Adrenal gland (tissue), 12 donors: ENCODE measurements around the gene ARSI. TPM values are rescaled to one million over a fixed set of nuclear protein-coding genes. Genes with fewer than 3 reads are reported as not detected.

Experiments used
- DNase-seq, 7 donors: peaks; one replicate each; pipeline ENCODE4 v3.0.0-alpha.2; 2019 to 2020
- H3K27ac ChIP-seq, 5 donors: fragments of 200-600 bp; sonication (generic) in 4 of 5; 1 replicate in 3 of 5; 2 replicates in 2 of 5; pipeline versions ENCODE4 v1.5.1 to v1.8.0; 2016 to 2020; ENCODE audit warnings: mild to moderate bottlenecking in 1 of 5
- H3K27me3 ChIP-seq: fragments of 200-600 bp; 2 replicates; pipeline ENCODE4 v1.8.0; 2021
- H3K36me3 ChIP-seq, 2 donors: fragments of 200-600 bp; replicated peaks in 1 of 2; 1 replicate in 1 of 2; 2 replicates in 1 of 2; pipeline versions ENCODE4 v1.5.1 to v1.8.0; 2018 to 2022
- H3K4me1 ChIP-seq, 2 donors: fragments of 200-600 bp; replicated peaks in 1 of 2; 1 replicate in 1 of 2; 2 replicates in 1 of 2; pipeline versions ENCODE4 v1.5.1 to v1.8.0; 2018 to 2021
- H3K4me3 ChIP-seq, 4 donors: fragments of 200-600 bp; sonication (generic) in 3 of 4; one replicate each; pipeline ENCODE4 v1.5.1; 2016 to 2018
- H3K9me3 ChIP-seq, 3 donors: fragments of 200-600 bp; sonication (generic) in 1 of 3; replicated peaks in 1 of 3; 1 replicate in 2 of 3; 2 replicates in 1 of 3; pipeline versions ENCODE4 v1.5.1 to v1.8.0; 2016 to 2021
- POLR2A ChIP-seq, 2 donors: fragments of 450-650 bp; IDR thresholded peaks; one replicate each; pipeline ENCODE4 v1.6.1; 2017; ENCODE audit warnings: antibody characterized with exemption in 2 of 2, mild to moderate bottlenecking in 2 of 2, moderate library complexity in 1 of 2
- WGBS, 4 donors: extraction: QIAGEN DNeasy Blood & Tissue Kit in 2 of 4; methylation state at CpG; one replicate each; pipeline versions ENCODE4 v1.1.5 to v1.1.7; 2013 to 2017; 5-methylcytosine and 5-hydroxymethylcytosine counted together
- intact Hi-C, 2 donors: fragments of 100-400 bp; cut with DNase I; formaldehyde crosslinking; loops; one replicate each; pipeline versions ENCODE4 v1.14.1 to v1.15.0; 2022 to 2023
- polyA plus RNA-seq, 3 donors: library from polyadenylated mRNA; stranded (reverse); fragments of 200-250 nt in 2 of 3; fragments of 350-450 nt in 1 of 3; fragmentation: Illumina TruSeq in 1 of 3; extraction: RNeasy Lipid Tissue Mini Kit (QIAGEN cat#74804) in 1 of 3; gene quantifications; one replicate each; pipeline ENCODE4 v1.2.3, GENCODE V29; 2013 to 2014
- total RNA-seq, 9 donors: library from RNA; depleted of rRNA in 4 of 9; stranded (reverse); fragments of >200 nt in 4 of 9; fragments of 120-200 nt in 1 of 9; fragmentation: NEBNext Ultra II Directional in 1 of 9; extraction: Animal tissue kit (Norgen Biotek cat#: 25700) in 1 of 9; gene quantifications; one replicate each; pipeline versions ENCODE4 v1.1.0 to v1.2.4, GENCODE V29; 2013 to 2023
- TF ChIP-seq, protein P1 (sequence below), 6 experiments: fragments of 450-650 bp in 4 of 6; fragments of 200-600 bp in 2 of 6; sonication (generic) in 1 of 6; IDR thresholded peaks; 1 replicate in 5 of 6; 2 replicates in 1 of 6; pipeline versions ENCODE4 v1.5.1 to v1.8.0; 2016 to 2021; ENCODE audit warnings: antibody characterized with exemption in 6 of 6, mild to moderate bottlenecking in 2 of 6, moderate library complexity in 1 of 6
- donor health status: healthy with polysubstance abuse.
- donor health status: Bipolar disorder and iron deficiency.
- donor health status: DM: yes; HTN: yes; CAD: no.
- donor health status: DM: no; HTN: no; CAD: no.
- donor health status: DM: no; HTN: no; CAD: no.
- donor health status: DM: yes; HTN: yes; CAD: no.

ARSI gene
- total and polyA plus RNA-seq, 12 donors: 0.12 to 0.96 (median 0.39) TPM; not detected in 2

DNA sequence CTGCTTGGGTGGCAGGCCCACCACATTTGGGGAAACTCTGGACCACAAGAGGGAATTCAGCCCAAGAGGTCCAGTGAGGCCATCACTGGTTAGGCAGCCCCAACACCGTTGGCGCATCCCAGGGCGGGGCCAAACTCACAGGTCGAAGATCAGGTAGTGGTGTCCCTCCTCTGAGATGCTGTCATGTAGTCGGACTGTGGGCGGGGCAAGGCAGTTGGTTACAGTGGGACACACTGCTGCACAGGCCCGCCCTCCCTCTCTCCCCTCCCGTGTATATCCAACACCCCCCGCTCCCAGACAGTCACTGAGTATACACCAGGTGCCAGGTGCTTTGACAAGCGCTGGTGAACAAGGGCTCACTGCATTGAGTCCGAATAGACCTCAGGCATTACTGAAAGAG is 45.3 kb downstream of the ARSI start:
- DNase-seq: no peak
- Histone ChIP-seq H3K9me3 (no peaks in the 10 kb centered on the region), H3K4me1 (no peaks in the 10 kb centered on the region), H3K36me3 (no peaks in the 10 kb centered on the region), H3K27ac (no peak overlapping the region), H3K27me3 (no peaks in the 10 kb centered on the region), H3K4me3 (no peak overlapping the region)
- intact Hi-C loops: no loop called here
- TF ChIP-seq, protein P1, sequence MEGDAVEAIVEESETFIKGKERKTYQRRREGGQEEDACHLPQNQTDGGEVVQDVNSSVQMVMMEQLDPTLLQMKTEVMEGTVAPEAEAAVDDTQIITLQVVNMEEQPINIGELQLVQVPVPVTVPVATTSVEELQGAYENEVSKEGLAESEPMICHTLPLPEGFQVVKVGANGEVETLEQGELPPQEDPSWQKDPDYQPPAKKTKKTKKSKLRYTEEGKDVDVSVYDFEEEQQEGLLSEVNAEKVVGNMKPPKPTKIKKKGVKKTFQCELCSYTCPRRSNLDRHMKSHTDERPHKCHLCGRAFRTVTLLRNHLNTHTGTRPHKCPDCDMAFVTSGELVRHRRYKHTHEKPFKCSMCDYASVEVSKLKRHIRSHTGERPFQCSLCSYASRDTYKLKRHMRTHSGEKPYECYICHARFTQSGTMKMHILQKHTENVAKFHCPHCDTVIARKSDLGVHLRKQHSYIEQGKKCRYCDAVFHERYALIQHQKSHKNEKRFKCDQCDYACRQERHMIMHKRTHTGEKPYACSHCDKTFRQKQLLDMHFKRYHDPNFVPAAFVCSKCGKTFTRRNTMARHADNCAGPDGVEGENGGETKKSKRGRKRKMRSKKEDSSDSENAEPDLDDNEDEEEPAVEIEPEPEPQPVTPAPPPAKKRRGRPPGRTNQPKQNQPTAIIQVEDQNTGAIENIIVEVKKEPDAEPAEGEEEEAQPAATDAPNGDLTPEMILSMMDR (IDR thresholded peaks at IDR 0.05): no peak
- TF ChIP-seq POLR2A (IDR thresholded peaks at IDR 0.05): no peak
- WGBS, 4 donors: 86 to 89% (median 88%) methylated on average over 6 to 11 of the region's 11 CpGs

DNA sequence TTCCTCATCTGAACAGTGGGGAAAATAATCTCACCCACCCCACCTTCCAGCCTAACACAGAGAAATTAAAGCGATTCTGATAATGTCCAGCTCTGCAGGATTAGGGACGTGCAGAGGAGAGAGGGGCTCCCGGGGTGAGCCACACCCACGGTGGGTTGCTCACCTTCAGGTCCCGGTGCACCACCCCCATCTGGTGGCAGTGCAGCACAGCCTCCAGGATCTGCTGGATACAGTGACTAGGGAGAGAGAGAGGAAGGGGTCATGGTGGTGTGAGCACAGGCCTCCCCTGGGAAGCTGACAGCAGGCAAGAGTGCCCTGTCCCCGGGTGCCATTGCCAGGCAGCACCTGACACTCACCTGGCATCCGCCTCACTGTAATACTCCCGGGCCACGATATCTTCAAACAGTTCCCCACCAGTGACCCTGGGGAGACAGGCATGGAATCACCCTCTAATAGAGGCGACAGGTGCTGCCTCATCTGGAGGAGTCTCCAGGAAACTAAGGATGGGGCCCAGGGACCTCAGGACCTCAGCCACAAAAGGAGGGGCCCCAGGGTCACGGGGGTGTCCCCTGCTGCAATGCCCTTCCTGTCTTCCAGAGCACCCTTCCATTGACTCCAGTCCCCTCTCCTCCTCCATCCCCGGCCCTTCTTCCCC is 46.2 kb downstream of the ARSI start:
- DNase-seq: no peak
- Histone ChIP-seq H3K27ac (no peak overlapping the region), H3K4me3 (no peak overlapping the region), H3K27me3 (no peaks in the 10 kb centered on the region), H3K9me3 (no peaks in the 10 kb centered on the region), H3K4me1 (no peaks in the 10 kb centered on the region), H3K36me3 (no peaks in the 10 kb centered on the region)
- intact Hi-C loops: no loop called here
- 81 to 93% (median 83%) methylated on average over 6 to 12 of the region's 12 CpGs for WGBS, 4 donors
- no peak for TF ChIP-seq POLR2A (IDR thresholded peaks at IDR 0.05)
- TF ChIP-seq, protein P1 (IDR thresholded peaks at IDR 0.05): no peak

DNA sequence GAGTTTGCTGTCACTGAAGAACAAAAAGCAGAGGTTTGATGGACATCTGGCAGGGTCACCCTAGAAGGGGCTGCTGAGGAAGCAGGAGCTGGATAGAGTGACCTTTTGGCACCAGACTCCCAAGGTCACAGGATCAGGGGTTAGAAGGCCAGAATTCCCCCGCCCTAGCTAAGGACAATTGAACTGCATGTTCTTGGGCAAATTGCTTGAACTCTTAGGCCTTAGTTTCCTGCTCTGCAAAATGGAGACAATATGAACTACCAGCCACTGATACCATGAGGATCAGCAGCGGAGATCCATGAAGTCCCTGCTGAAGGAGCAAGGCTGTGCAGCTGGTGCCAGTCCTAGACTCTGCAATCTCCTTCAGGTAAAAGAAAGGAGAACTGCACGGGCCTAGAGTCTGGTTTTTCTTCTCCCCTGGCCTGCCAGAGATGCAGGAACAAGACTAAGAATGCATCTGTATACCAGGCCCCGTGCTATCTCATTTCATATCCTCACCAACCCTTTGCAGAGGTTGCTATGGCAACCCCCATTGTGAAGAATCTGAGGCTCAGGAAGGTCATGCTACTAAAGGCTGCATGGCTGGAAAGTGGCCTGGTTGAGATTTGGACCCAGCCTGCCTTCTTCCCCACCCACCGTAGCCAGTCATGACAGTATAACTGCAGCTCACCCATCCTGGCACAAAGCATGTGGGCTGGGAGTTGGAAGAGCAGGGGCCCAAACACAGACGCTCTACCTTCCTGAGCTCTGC is 46.9 kb downstream of the ARSI start:
- H3K36me3 ChIP-seq: no peaks in the 10 kb centered on the region
- H3K27me3 ChIP-seq: no peaks in the 10 kb centered on the region
- H3K9me3 ChIP-seq: no peaks in the 10 kb centered on the region
- H3K4me1 ChIP-seq: no peaks in the 10 kb centered on the region
- no peak overlapping the region for H3K4me3 ChIP-seq
- TF ChIP-seq, protein P1 (IDR thresholded peaks at IDR 0.05): no peak
- no peak for TF ChIP-seq POLR2A (IDR thresholded peaks at IDR 0.05)
- 70 to 91% (median 75%) methylated on average over 5 to 6 of the region's 6 CpGs for WGBS, 4 donors
- no peak overlapping the region for H3K27ac ChIP-seq
- intact Hi-C loops: no loop called here
- no peak for DNase-seq

DNA sequence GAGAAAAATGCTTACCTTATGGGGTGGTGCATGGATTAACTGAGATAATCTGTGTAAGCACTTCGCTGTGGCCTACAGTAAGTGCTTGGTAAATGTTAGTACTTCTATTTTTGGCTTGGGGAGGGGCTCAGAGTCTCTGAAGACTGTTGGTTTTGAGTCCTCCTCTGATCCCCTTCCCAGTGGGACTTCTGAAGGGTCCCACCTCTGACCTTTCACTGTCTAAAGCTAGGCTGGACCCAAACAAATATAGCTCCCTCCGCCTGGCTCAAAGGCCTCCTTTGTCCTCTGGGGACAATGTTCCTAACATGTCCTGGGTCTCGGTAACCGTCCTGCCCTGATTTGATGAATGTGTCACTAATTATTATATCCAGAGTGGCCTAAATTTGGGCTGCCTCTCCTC is 47.9 kb downstream of the ARSI start:
- Histone ChIP-seq H3K36me3 (no peaks in the 10 kb centered on the region), H3K4me1 (no peaks in the 10 kb centered on the region), H3K27me3 (no peaks in the 10 kb centered on the region), H3K4me3 (no peak overlapping the region), H3K9me3 (no peaks in the 10 kb centered on the region), H3K27ac (no peak overlapping the region)
- 86 to 91% (median 88%) methylated on average over 4 of the region's 4 CpGs for WGBS, 4 donors
- TF ChIP-seq, protein P1 (IDR thresholded peaks at IDR 0.05): no peak
- TF ChIP-seq POLR2A (IDR thresholded peaks at IDR 0.05): no peak
- intact Hi-C loops: no loop called here
- no peak for DNase-seq
